Liver (tissue), 3 donors: ENCODE results near the gene FBXO3.

ENCODE experiments used
- ATF3 ChIP-seq: IDR thresholded peaks from 2 replicates; pipeline ENCODE4 v1.6.1; 2016; ENCODE audit warnings: antibody characterized with exemption
- CTCF ChIP-seq: fragments of 150-350 bp; IDR thresholded peaks from 2 replicates; pipeline ENCODE4 v1.5.1; 2017; ENCODE audit warnings: improper control_type of control experiment, low read depth, low read length; ENCODE audit not compliant: missing input control
- FOXA1 ChIP-seq: IDR thresholded peaks from 2 replicates; pipeline ENCODE4 v1.6.1; 2016; ENCODE audit warnings: antibody characterized with exemption
- GABPA ChIP-seq, 2 donors: IDR thresholded peaks in 1 of 2; conservative IDR thresholded peaks in 1 of 2; 2 replicates each; pipeline ENCODE4 v1.6.1; 2016; ENCODE audit warnings: antibody characterized with exemption in 2 of 2, mild to moderate bottlenecking in 1 of 2, moderate library complexity in 1 of 2
- HNF4G ChIP-seq: IDR thresholded peaks from 2 replicates; pipeline ENCODE4 v1.6.1; 2016; ENCODE audit warnings: antibody characterized with exemption
- JUND ChIP-seq, 2 donors: IDR thresholded peaks; 2 replicates each; pipeline ENCODE4 v1.6.1; 2016; ENCODE audit warnings: antibody characterized with exemption in 2 of 2
- MAX ChIP-seq: IDR thresholded peaks from 2 replicates; pipeline ENCODE4 v1.6.1; 2016; ENCODE audit warnings: antibody characterized with exemption
- NR2F2 ChIP-seq: IDR thresholded peaks from 2 replicates; pipeline ENCODE4 v1.6.1; 2016; ENCODE audit warnings: antibody characterized with exemption
- RAD21 ChIP-seq, 2 donors: IDR thresholded peaks; 2 replicates each; pipeline ENCODE4 v1.6.1; 2016; ENCODE audit warnings: antibody characterized with exemption in 2 of 2, mild to moderate bottlenecking in 2 of 2
- REST ChIP-seq: IDR thresholded peaks from 2 replicates; pipeline ENCODE4 v1.6.1; 2016; ENCODE audit warnings: antibody characterized with exemption, mild to moderate bottlenecking
- SP1 ChIP-seq: IDR thresholded peaks from 2 replicates; pipeline ENCODE4 v1.6.1; 2018; ENCODE audit warnings: antibody characterized with exemption, mild to moderate bottlenecking
- TAF1 ChIP-seq: conservative IDR thresholded peaks from 2 replicates; pipeline ENCODE4 v1.6.1; 2016; ENCODE audit warnings: antibody characterized with exemption, mild to moderate bottlenecking
- YY1 ChIP-seq: IDR thresholded peaks from 2 replicates; pipeline ENCODE4 v1.6.1; 2016; ENCODE audit warnings: antibody characterized with exemption, mild to moderate bottlenecking
- ZBTB33 ChIP-seq: IDR thresholded peaks from 2 replicates; pipeline ENCODE4 v1.6.1; 2016; ENCODE audit warnings: antibody characterized with exemption
- donor health status: healthy.
- donor health status: healthy.

GRCh38 chr11:33808228-33808828 is 34.0 kb upstream of the FBXO3 start:
- TF ChIP-seq ZBTB33: no peak
- no peak for TF ChIP-seq TAF1
- no peak for TF ChIP-seq ATF3
- TF ChIP-seq NR2F2: no peak
- peak; percentile 92 for TF ChIP-seq CTCF
- TF ChIP-seq MAX: no peak
- no peak for TF ChIP-seq FOXA1
- TF ChIP-seq GABPA (IDR thresholded peaks at IDR 0.05 in 1 of 2, conservative IDR thresholded peaks at IDR 0.05 in 1 of 2): no peak
- no peak for TF ChIP-seq JUND (IDR thresholded peaks at IDR 0.05)
- TF ChIP-seq HNF4G: no peak
- TF ChIP-seq RAD21 (IDR thresholded peaks at IDR 0.05): peak; percentile 84 to 93
- no peak for TF ChIP-seq REST
- TF ChIP-seq YY1: no peak
- TF ChIP-seq SP1: no peak
